Measurements from ENCODE around the gene PGAM5. TPM values are rescaled to one million over a fixed set of nuclear protein-coding genes. Genes with fewer than 3 reads are reported as not detected.

Gene PGAM5
- total RNA-seq, 1 donor from 2014 or later, result 41.2 TPM

DNA sequence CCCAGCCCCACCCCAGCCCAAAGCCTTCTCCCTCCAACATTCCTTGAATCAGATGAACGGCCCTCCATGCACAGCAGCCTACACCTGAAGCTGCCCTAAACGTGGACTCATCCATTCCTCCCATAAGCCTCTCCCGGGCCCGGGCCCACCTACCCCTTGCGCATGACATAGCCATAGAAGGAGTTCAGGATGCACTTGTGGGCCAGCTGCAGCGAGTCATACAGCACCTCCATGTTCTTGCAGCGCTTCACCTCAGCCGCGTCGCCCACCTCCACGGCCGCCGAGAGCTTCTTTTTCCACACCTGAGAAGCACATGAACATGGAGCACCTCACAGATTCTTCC is 45.5 kb upstream of the PGAM5 start:
- Histone ChIP-seq H3K27ac (no peak overlapping the region), H3K36me3 (peaks cover 82 to 96% of the 10 kb centered on the region in 2 donors), H3K27me3 (no peaks in the 10 kb centered on the region), H3K4me1 (no peaks in the 10 kb centered on the region), H3K9me3 (no peaks in the 10 kb centered on the region), H3K4me3 (no peak overlapping the region)
- no peak for DNase-seq (ENCODE audit: low spot score in 2 of 2)
- intact Hi-C loops (cut with DNase I), result no loop called here
- TF ChIP-seq, protein P1, sequence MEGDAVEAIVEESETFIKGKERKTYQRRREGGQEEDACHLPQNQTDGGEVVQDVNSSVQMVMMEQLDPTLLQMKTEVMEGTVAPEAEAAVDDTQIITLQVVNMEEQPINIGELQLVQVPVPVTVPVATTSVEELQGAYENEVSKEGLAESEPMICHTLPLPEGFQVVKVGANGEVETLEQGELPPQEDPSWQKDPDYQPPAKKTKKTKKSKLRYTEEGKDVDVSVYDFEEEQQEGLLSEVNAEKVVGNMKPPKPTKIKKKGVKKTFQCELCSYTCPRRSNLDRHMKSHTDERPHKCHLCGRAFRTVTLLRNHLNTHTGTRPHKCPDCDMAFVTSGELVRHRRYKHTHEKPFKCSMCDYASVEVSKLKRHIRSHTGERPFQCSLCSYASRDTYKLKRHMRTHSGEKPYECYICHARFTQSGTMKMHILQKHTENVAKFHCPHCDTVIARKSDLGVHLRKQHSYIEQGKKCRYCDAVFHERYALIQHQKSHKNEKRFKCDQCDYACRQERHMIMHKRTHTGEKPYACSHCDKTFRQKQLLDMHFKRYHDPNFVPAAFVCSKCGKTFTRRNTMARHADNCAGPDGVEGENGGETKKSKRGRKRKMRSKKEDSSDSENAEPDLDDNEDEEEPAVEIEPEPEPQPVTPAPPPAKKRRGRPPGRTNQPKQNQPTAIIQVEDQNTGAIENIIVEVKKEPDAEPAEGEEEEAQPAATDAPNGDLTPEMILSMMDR (IDR thresholded peaks at IDR 0.05), result no peak

DNA sequence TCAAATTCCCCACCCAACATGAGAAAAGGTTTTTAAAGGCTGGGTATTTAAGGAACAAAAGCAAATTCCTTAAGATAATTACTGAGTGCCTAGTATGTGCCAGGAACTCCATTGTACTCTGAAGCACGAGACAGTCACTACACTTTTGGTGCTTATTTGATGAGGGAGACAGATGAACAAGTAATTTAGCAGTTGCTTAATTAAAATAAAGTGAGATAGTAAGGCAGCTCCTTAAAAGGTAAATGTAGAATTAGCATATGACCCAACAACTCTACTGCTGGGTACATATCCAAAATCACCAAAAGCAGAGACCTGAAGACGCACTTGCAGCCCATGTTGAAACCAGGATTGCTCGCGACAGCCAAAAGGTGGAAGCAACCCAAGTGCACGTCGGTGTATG is 44.8 kb upstream of the PGAM5 start:
- Histone ChIP-seq H3K27me3 (no peaks in the 10 kb centered on the region), H3K27ac (no peak overlapping the region), H3K36me3 (peaks cover 80 to 94% of the 10 kb centered on the region in 2 donors), H3K4me3 (no peak overlapping the region), H3K9me3 (no peaks in the 10 kb centered on the region), H3K4me1 (no peaks in the 10 kb centered on the region)
- intact Hi-C loops (cut with DNase I), result no loop called here
- TF ChIP-seq, protein P1 (IDR thresholded peaks at IDR 0.05), result no peak
- DNase-seq (ENCODE audit: low spot score in 2 of 2), result no peak

DNA sequence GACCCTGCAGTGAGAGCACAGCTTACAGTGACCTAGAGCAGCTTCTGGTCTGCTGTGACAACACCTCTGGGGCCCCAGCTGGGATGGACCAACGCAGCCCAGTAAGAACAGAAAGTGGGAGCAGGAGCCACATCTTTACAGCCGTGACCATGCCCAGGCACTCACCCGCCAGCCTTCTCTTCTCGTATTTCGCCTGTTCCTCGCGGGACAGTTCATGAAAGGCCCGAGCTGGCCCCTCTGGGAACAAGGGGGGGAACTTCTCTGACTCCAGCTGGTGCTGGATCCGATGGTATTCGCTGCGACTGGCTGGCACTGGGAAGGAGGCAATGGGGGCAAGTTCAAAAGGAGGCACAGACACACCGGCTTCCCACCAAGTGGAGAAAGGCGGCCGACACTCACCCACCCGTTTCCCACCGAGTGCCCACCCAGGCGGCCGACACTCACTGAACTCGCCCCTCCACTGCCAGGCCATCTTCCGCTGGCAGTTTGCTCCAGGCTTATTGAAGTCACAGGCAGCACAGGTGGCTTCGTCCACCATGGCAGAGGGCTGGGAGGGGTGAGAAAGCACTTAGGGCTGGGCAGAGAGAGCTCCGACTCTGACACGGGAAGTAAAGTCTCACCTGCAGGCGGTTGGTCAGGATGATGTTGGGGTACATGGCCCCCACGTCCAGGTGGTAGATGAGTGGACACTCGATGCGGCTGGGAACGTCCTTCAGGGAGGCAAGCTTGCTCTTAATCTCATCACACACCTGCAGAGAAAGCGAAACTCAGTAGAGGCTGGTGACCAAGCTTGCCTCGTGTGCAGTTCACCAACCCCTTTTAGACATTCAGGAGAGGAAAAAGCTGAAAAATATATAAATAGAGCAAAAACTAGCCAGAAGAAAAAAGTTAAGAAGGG is 42.2 kb upstream of the PGAM5 start:
- TF ChIP-seq, protein P1 (IDR thresholded peaks at IDR 0.05), result no peak
- Histone ChIP-seq H3K36me3 (peaks cover 75 to 90% of the 10 kb centered on the region in 2 donors), H3K9me3 (no peaks in the 10 kb centered on the region), H3K4me3 (no peak overlapping the region), H3K4me1 (no peaks in the 10 kb centered on the region), H3K27ac (no peak overlapping the region), H3K27me3 (no peaks in the 10 kb centered on the region)
- intact Hi-C loops (cut with DNase I), result no loop called here
- DNase-seq (ENCODE audit: low spot score in 2 of 2), result no peak

DNA sequence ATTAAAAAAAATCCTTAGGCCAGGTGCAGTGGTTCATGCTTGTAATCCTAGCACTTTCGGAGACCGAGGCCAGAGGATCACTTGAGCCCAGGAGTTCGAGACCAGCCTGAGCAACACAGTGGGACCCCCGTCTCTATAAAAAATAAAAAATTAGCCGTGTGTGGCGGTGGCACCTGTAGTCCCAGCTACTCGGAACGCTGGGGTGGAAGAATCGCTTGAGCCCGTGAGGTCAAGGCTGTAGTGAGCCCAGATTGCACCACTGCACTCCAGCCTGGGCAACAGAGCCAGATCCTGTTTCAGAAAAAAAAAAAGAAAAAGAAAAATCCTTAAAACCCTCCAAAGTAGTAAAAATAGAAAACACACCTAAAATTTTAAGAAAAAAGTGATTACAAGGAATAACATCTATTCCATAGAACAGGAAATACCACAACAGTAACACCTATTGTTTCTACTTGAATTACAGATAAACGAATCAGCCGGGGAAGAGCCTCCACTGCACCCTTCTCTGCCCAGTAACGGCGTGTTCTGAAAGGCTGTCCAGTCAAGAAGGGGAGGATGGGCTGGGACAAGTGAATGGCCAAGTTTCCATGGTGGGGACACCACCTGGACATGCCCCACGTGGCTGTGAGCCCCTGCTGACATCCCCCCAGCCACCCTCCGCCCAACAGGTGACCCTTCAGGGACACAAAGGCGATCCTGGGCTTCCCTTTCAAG is 41.3 kb upstream of the PGAM5 start:
- no peak for DNase-seq (ENCODE audit: low spot score in 2 of 2)
- Histone ChIP-seq H3K36me3 (peaks cover 73 to 88% of the 10 kb centered on the region in 2 donors), H3K9me3 (no peaks in the 10 kb centered on the region), H3K4me3 (no peak overlapping the region), H3K4me1 (no peaks in the 10 kb centered on the region), H3K27ac (no peak overlapping the region), H3K27me3 (no peaks in the 10 kb centered on the region)
- intact Hi-C loops (cut with DNase I), result no loop called here
- TF ChIP-seq, protein P1 (IDR thresholded peaks at IDR 0.05), result no peak

DNA sequence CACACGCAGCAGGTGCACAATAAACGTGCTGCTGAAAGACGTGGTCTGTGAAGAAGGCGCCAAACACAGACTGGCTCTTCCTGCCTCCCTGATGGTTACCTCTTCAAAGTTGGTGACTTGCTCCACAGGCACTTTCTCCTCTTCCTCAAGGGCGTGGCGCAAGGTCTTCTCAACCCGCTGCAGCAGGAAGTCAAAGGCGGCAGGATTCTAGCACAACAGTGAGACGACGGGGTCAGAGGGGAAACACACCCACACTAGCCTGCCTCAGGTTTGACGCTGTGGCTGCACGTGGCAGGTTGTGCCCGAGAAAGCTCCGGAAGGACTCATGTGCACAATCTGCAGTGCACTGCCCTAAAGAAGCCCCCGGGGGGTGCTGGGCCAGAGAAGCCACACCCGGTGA is 38.5 kb upstream of the PGAM5 start:
- H3K4me1 ChIP-seq, result no peaks in the 10 kb centered on the region
- H3K27ac ChIP-seq, result no peak overlapping the region
- H3K9me3 ChIP-seq, result no peaks in the 10 kb centered on the region
- H3K36me3 ChIP-seq, result peaks cover 68 to 89% of the 10 kb centered on the region in 2 donors
- intact Hi-C loops (cut with DNase I), result no loop called here
- TF ChIP-seq, protein P1 (IDR thresholded peaks at IDR 0.05), result no peak
- no peak for DNase-seq (ENCODE audit: low spot score in 2 of 2)
- H3K4me3 ChIP-seq, result no peak overlapping the region
- H3K27me3 ChIP-seq, result no peaks in the 10 kb centered on the region
